PC-9 (cell line): ENCODE data around the gene GPR37L1. TPM values are rescaled to one million over a fixed set of nuclear protein-coding genes. Genes with fewer than 3 reads are reported as not detected.

ENCODE experiments used
- BruUV-seq: library from RNA; stranded (reverse); fragments of 400-500 nt; replicated peaks from 2 replicates; lab custom pipeline; 2021; lab: Mats Ljungman, UMichigan
- CTCF ChIA-PET: fragments of 300-600 bp; sonication (Branson Sonifier 250); formaldehyde crosslinking; loops from one replicate; lab custom pipeline; 2022; ENCODE audit warnings: antibody characterized with exemption; lab: Charles Lee
- POLR2A ChIA-PET: fragments of 300-600 bp; sonication (Branson Sonifier 250); formaldehyde crosslinking; loops from one replicate; lab custom pipeline; 2022; ENCODE audit warnings: antibody characterized with exemption; ENCODE audit not compliant: unreplicated experiment; lab: Charles Lee
- DNase-seq, 2 experiments: peaks; one replicate each; pipeline versions ENCODE4 v3.0.0 to v3.0.0-alpha.2; 2015 to 2022; ENCODE audit warnings: mixed read lengths in 1 of 2
- H2AFZ ChIP-seq: fragments of 200-600 bp; sonication (generic); 2 replicates; pipeline ENCODE4 v1.8.1; 2017; ENCODE audit warnings: antibody characterized with exemption
- H3F3A ChIP-seq: fragments of 200-600 bp; sonication (generic); 2 replicates; pipeline ENCODE4 v1.8.1; 2017; ENCODE audit warnings: antibody characterized with exemption, mild to moderate bottlenecking, low read depth; ENCODE audit not compliant: insufficient read depth
- H3K27ac ChIP-seq: fragments of 200-600 bp; sonication (generic); 2 replicates; pipeline ENCODE4 v1.6.1; 2016; ENCODE audit warnings: mixed run types
- H3K27me3 ChIP-seq: fragments of 200-600 bp; sonication (generic); 2 replicates; pipeline ENCODE4 v1.6.1; 2016; ENCODE audit warnings: low read depth, mixed run types; ENCODE audit not compliant: insufficient read depth
- H3K36me3 ChIP-seq: fragments of 200-600 bp; sonication (generic); 2 replicates; pipeline ENCODE4 v1.6.1; 2016; ENCODE audit warnings: low read depth, mixed run types
- H3K4me1 ChIP-seq: fragments of 200-600 bp; sonication (generic); replicated peaks from 2 replicates; pipeline ENCODE4 v1.6.1; 2016; ENCODE audit warnings: mixed run types; ENCODE audit not compliant: insufficient read depth
- H3K4me2 ChIP-seq: fragments of 200-600 bp; sonication (generic); 2 replicates; pipeline ENCODE4 v1.6.1; 2017; ENCODE audit warnings: mixed run types
- H3K4me3 ChIP-seq: fragments of 200-600 bp; sonication (generic); 2 replicates; pipeline ENCODE4 v1.6.1; 2016; ENCODE audit warnings: mixed run types
- H3K79me2 ChIP-seq: fragments of 200-600 bp; sonication (generic); 2 replicates; pipeline ENCODE4 v1.6.1; 2017; ENCODE audit warnings: low read depth, mixed run types
- H3K9me2 ChIP-seq: fragments of 200-600 bp; sonication (generic); 2 replicates; pipeline ENCODE4 v1.8.1; 2017; ENCODE audit warnings: mild to moderate bottlenecking; ENCODE audit not compliant: insufficient read depth
- H3K9me3 ChIP-seq: fragments of 200-600 bp; sonication (generic); 2 replicates; pipeline ENCODE4 v1.8.1; 2016; ENCODE audit warnings: low read depth; ENCODE audit not compliant: insufficient read depth
- H4K20me1 ChIP-seq: fragments of 200-600 bp; sonication (generic); 2 replicates; pipeline ENCODE4 v1.8.1; 2017; ENCODE audit not compliant: insufficient read depth
- CTCF ChIP-seq: fragments of 200-600 bp; sonication (generic); conservative IDR thresholded peaks from 2 replicates; pipeline ENCODE4 v1.6.1; 2017; ENCODE audit warnings: mixed run types, antibody characterized with exemption, mild to moderate bottlenecking, moderate library complexity
- EZH2 ChIP-seq: fragments of 200-600 bp; sonication (generic); IDR thresholded peaks from 2 replicates; pipeline ENCODE4 v1.8.0; 2017; ENCODE audit warnings: antibody characterized with exemption, low read depth
- intact Hi-C: fragments of 100-400 bp; cut with micrococcal nuclease; formaldehyde crosslinking; loops from one replicate; pipeline ENCODE4 v1.10.0; 2022; ENCODE audit not compliant: unreplicated experiment
- total RNA-seq: library from RNA; stranded (reverse); gene quantifications from 2 replicates; pipeline ENCODE4 v1.2.3, GENCODE V29; 2021

Gene GPR37L1
- total RNA-seq, 1 experiment from 2014 or later = 0.33 TPM

DNA sequence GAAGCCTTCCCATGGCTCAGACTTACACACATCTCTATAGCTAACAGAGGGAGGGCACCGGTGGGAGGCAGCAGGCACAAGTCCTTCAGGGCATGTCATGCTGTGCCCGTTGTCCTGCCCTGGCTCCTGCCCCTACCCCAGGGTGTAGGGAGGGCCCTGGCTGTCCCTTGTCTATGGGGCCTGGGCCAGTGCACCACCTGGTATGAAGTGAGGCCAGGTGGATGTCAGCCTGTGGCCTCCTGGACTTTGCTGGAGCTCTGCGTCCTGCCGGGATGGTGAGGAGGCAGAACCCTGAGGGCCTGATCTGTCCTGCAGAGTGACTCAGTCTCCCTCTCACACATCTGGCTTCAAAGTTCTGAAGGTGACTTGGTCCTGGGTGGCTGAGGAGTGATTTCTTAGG is 47.3 kb upstream of the GPR37L1 start:
- H3F3A ChIP-seq = peaks cover 19% of the 10 kb centered on the region
- intact Hi-C loops = no loop called here
- ChIA-PET POLR2A (interaction anchor here (0.7 kb wide), 1 partner anchor 19 kb away, joined by 5 read pairs; no protein-coding TSS in a partner anchor), CTCF (no interaction called here)
- no peak for DNase-seq
- H3K36me3 ChIP-seq = no peaks in the 10 kb centered on the region
- H3K9me2 ChIP-seq = no peaks in the 10 kb centered on the region
- TF ChIP-seq CTCF (no peak), EZH2 (no peak)
- H3K4me1 ChIP-seq = peaks cover 37% of the 10 kb centered on the region
- no peaks in the 10 kb centered on the region for H3K9me3 ChIP-seq
- no peak overlapping the region for H3K4me2 ChIP-seq
- H3K79me2 ChIP-seq = no peaks in the 10 kb centered on the region
- BruUV-seq = no TSS peak
- no peak overlapping the region for H3K4me3 ChIP-seq
- no peak overlapping the region for H3K27ac ChIP-seq
- no peaks in the 10 kb centered on the region for H3K27me3 ChIP-seq
- H4K20me1 ChIP-seq = no peaks in the 10 kb centered on the region
- no peak overlapping the region for H2AFZ ChIP-seq

DNA sequence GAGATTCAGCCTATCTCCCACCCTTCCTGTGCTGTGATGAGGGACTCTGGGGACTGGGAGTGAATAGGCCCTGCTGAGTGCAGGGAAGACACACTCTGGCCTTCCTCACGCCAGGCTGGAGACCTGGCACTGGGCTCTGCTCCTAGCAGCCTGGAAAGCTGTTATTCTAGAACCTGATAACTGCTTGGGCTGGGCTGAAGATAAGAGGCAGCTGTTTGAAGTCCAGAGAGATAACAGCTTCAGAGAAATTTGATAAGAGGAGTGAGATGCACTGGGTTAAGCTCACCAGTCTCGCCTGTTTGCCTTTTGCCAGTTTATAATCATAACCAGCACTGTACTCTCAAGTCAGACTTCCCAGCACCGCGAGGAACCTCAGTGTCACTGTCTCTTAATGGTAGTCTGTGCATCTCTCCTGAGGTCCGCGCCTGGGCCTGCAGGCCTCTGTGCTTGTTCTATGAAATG is 46.6 kb upstream of the GPR37L1 start:
- Histone ChIP-seq H3F3A (peaks cover 19% of the 10 kb centered on the region), H3K4me3 (no peak overlapping the region), H2AFZ (no peak overlapping the region), H3K4me2 (no peak overlapping the region), H3K27me3 (no peaks in the 10 kb centered on the region), H3K9me3 (no peaks in the 10 kb centered on the region), H3K79me2 (no peaks in the 10 kb centered on the region), H3K4me1 (peaks cover 37% of the 10 kb centered on the region), H3K9me2 (no peaks in the 10 kb centered on the region), H3K36me3 (no peaks in the 10 kb centered on the region), H4K20me1 (no peaks in the 10 kb centered on the region), H3K27ac (peak overlapping the region; percentile 41)
- DNase-seq = no peak
- CTCF ChIA-PET = no interaction called here
- no TSS peak for BruUV-seq
- intact Hi-C loops = no loop called here
- TF ChIP-seq EZH2 (no peak), CTCF (no peak)
- POLR2A ChIA-PET = interaction anchor here (0.6 kb wide), 2 partner anchors 13 to 30 kb away, joined by 3 to 4 read pairs; no protein-coding TSS in a partner anchor

DNA sequence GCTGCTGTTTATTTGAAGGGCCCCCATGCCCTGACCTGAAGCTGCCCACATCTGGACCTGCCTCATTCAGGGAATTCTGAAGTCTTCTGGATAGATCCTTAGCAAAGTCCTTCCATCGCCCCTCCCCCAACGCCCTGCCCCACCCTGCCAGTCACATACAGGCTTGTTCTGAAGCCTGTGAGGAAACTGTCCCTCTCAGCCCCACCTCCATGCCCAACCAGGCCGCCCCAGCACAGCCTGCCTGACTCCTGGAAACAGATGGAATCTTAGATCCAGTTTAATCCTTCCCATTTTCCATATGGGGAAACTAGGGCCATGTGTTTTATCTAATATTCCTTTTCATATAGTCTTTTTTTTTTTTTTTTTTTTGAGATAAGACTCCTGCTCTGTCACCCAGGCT is 44.5 kb upstream of the GPR37L1 start:
- no peak overlapping the region for H3K27ac ChIP-seq
- POLR2A ChIA-PET = no interaction called here
- CTCF ChIA-PET = no interaction called here
- H3K4me1 ChIP-seq = peaks cover 37% of the 10 kb centered on the region
- no peak overlapping the region for H3K4me3 ChIP-seq
- H3K79me2 ChIP-seq = no peaks in the 10 kb centered on the region
- no peak overlapping the region for H3K4me2 ChIP-seq
- intact Hi-C loops = no loop called here
- no peaks in the 10 kb centered on the region for H4K20me1 ChIP-seq
- no peaks in the 10 kb centered on the region for H3K36me3 ChIP-seq
- TF ChIP-seq CTCF (no peak), EZH2 (no peak)
- no peak overlapping the region for H2AFZ ChIP-seq
- no peaks in the 10 kb centered on the region for H3K9me3 ChIP-seq
- peaks cover 19% of the 10 kb centered on the region for H3F3A ChIP-seq
- BruUV-seq = no TSS peak
- H3K9me2 ChIP-seq = no peaks in the 10 kb centered on the region
- DNase-seq = no peak
- H3K27me3 ChIP-seq = no peaks in the 10 kb centered on the region
